Osteoblast (primary cell): Measurements from ENCODE around the gene WHRN. TPM values are rescaled to one million over a fixed set of nuclear protein-coding genes. Genes with fewer than 3 reads are reported as not detected.

ENCODE experiments used
- DNase-seq: peaks from one replicate; pipeline ENCODE4 v3.0.0; 2011; ENCODE audit warnings: low spot score, mixed read lengths; ENCODE audit not compliant: insufficient read length; ENCODE audit errors: missing footprints
- H2AFZ ChIP-seq: 2 replicates; pipeline ENCODE4 v1.6.0; 2011; ENCODE audit warnings: mild to moderate bottlenecking, low read length
- H3K27ac ChIP-seq: 2 replicates; pipeline ENCODE4 v1.5.1; 2011; ENCODE audit warnings: mild to moderate bottlenecking, low read depth, low read length, moderate library complexity
- H3K27me3 ChIP-seq: 2 replicates; pipeline ENCODE4 v1.6.0; 2012; ENCODE audit warnings: mild to moderate bottlenecking, control low read depth, inconsistent platforms, low read length, moderate library complexity; ENCODE audit not compliant: insufficient read depth
- H3K36me3 ChIP-seq: 2 replicates; pipeline ENCODE4 v1.5.1; 2011; ENCODE audit warnings: mild to moderate bottlenecking, low read length, control low read depth, moderate library complexity; ENCODE audit not compliant: insufficient read depth
- H3K4me1 ChIP-seq: 2 replicates; pipeline ENCODE4 v1.5.1; 2011; ENCODE audit warnings: mild to moderate bottlenecking, low read length, control low read depth, moderate library complexity; ENCODE audit not compliant: insufficient read depth
- H3K4me2 ChIP-seq: 2 replicates; pipeline ENCODE4 v1.6.0; 2011; ENCODE audit warnings: mild to moderate bottlenecking, low read length; ENCODE audit not compliant: insufficient read depth
- H3K4me3 ChIP-seq: fragments of 200-600 bp; sonication (generic); 3 replicates; pipeline ENCODE4 v1.5.1; 2012; ENCODE audit warnings: mild to moderate bottlenecking, low read length, inconsistent platforms; ENCODE audit not compliant: insufficient read depth
- H3K79me2 ChIP-seq: 2 replicates; pipeline ENCODE4 v1.6.0; 2012; ENCODE audit warnings: mild to moderate bottlenecking, low read length, control low read depth, inconsistent platforms; ENCODE audit not compliant: insufficient read depth
- H3K9me3 ChIP-seq: 2 replicates; pipeline ENCODE4 v1.5.1; 2011; ENCODE audit warnings: low read depth, low read length, control low read depth
- H4K20me1 ChIP-seq: 2 replicates; pipeline ENCODE4 v1.6.0; 2012; ENCODE audit warnings: mild to moderate bottlenecking, low read length, control low read depth; ENCODE audit not compliant: insufficient read depth
- CTCF ChIP-seq: IDR thresholded peaks from 2 replicates; pipeline ENCODE4 v1.5.1; 2011; ENCODE audit warnings: mild to moderate bottlenecking, low read depth, low read length, moderate library complexity; ENCODE audit errors: extremely low read depth
- total RNA-seq: library from RNA; depleted of rRNA; stranded (reverse); fragments of >200 nt; gene quantifications from 2 replicates; pipeline ENCODE4 v1.2.3, GENCODE V29; 2012

Gene WHRN
- total RNA-seq, 1 donor, result 2.2 TPM

GRCh38 chr9:114461468-114461867 is 43.8 kb downstream of the WHRN start:
- no peak for DNase-seq
- no peaks in the 10 kb centered on the region for H4K20me1 ChIP-seq
- H3K36me3 ChIP-seq, result no peaks in the 10 kb centered on the region
- no peaks in the 10 kb centered on the region for H3K27me3 ChIP-seq
- H3K27ac ChIP-seq, result no peak overlapping the region
- no peak for TF ChIP-seq CTCF
- H3K4me2 ChIP-seq, result no peak overlapping the region
- H2AFZ ChIP-seq, result no peak overlapping the region
- H3K4me3 ChIP-seq, result no peak overlapping the region
- no peaks in the 10 kb centered on the region for H3K4me1 ChIP-seq
- no peaks in the 10 kb centered on the region for H3K79me2 ChIP-seq
- no peaks in the 10 kb centered on the region for H3K9me3 ChIP-seq

- no peak for DNase-seq
- Histone ChIP-seq H2AFZ (no peak overlapping the region), H3K27me3 (no peaks in the 10 kb centered on the region), H3K79me2 (no peaks in the 10 kb centered on the region), H3K27ac (no peak overlapping the region), H4K20me1 (no peaks in the 10 kb centered on the region), H3K4me2 (no peak overlapping the region), H3K9me3 (no peaks in the 10 kb centered on the region), H3K4me1 (no peaks in the 10 kb centered on the region), H3K4me3 (no peak overlapping the region), H3K36me3 (no peaks in the 10 kb centered on the region)
- no peak for TF ChIP-seq CTCF
Measured at GRCh38 chr9:114460513-114461199, 44.6 kb downstream of the WHRN start.

- no peaks in the 10 kb centered on the region for H3K36me3 ChIP-seq
- no peak overlapping the region for H3K4me3 ChIP-seq
- H2AFZ ChIP-seq, result no peak overlapping the region
- H3K27ac ChIP-seq, result no peak overlapping the region
- DNase-seq, result no peak
- H3K9me3 ChIP-seq, result no peaks in the 10 kb centered on the region
- no peak overlapping the region for H3K4me2 ChIP-seq
- H4K20me1 ChIP-seq, result no peaks in the 10 kb centered on the region
- no peaks in the 10 kb centered on the region for H3K79me2 ChIP-seq
- no peak for TF ChIP-seq CTCF
- no peaks in the 10 kb centered on the region for H3K4me1 ChIP-seq
- H3K27me3 ChIP-seq, result no peaks in the 10 kb centered on the region
Measured at GRCh38 chr9:114459464-114459863, 45.8 kb downstream of the WHRN start.

DNA sequence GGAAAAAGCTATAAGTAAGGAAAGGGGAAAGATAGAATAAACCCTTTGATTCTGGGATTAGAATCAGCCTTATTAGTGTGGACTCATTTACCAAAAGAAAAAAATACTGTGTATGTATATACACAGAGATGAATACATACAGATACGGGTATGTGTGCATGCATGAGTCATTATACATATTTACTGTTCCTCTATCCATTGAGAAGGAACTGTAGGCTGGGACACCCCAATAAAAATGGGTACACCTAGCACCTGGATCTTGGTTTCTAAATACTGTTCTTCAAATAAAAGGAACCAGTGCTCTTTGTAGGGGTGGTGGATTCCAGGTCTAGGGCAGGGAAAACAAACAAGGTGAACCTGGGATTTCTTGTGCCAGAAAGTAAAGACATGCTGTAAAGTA is 48.3 kb downstream of the WHRN start:
- no peaks in the 10 kb centered on the region for H3K9me3 ChIP-seq
- no peaks in the 10 kb centered on the region for H3K4me1 ChIP-seq
- H4K20me1 ChIP-seq, result peaks cover 6% of the 10 kb centered on the region
- H3K27ac ChIP-seq, result no peak overlapping the region
- TF ChIP-seq CTCF, result no peak
- H3K4me2 ChIP-seq, result no peak overlapping the region
- no peak overlapping the region for H2AFZ ChIP-seq
- no peak overlapping the region for H3K4me3 ChIP-seq
- no peaks in the 10 kb centered on the region for H3K79me2 ChIP-seq
- peaks cover 3% of the 10 kb centered on the region for H3K27me3 ChIP-seq
- DNase-seq, result no peak
- no peaks in the 10 kb centered on the region for H3K36me3 ChIP-seq
